K562 (cell line): ENCODE measurements around the gene HACE1.

Experiments
- DPF2 ChIP-seq: fragments of 450-650 bp; IDR thresholded peaks from 2 replicates; pipeline ENCODE4 v1.6.1; 2016
- FOXK1 ChIP-seq: sonication (generic); formaldehyde crosslinking; IDR thresholded peaks from 2 replicates; pipeline ENCODE4 v1.8.0; 2022; ENCODE audit warnings: missing genetic modification reagents, mild to moderate bottlenecking, borderline replicate concordance
- HMG20B ChIP-seq: fragments of 250-450 bp; sonication (Bioruptor Pico); IDR thresholded peaks from 2 replicates; pipeline ENCODE4 v1.5.0; 2021; ENCODE audit warnings: mild to moderate bottlenecking
- JUND ChIP-seq, 2 experiments: IDR thresholded peaks; 2 replicates in 1 of 2; 3 replicates in 1 of 2; pipeline ENCODE4 v1.6.1; 2011; ENCODE audit warnings: borderline replicate concordance in 2 of 2, low read depth in 2 of 2, low read length in 2 of 2, improper control_type of control experiment in 1 of 2, missing biosample characterization in 1 of 2, missing genetic modification characterization in 1 of 2, missing genetic modification reagents in 1 of 2
- L3MBTL2 ChIP-seq: fragments of 450-650 bp; IDR thresholded peaks from 2 replicates; pipeline ENCODE4 v1.6.1; 2016; ENCODE audit warnings: mild to moderate bottlenecking, moderate library complexity
- POLR2AphosphoS2 ChIP-seq: IDR thresholded peaks from 2 replicates; pipeline ENCODE4 v1.6.1; 2012; ENCODE audit warnings: low read length, improper control_type of control experiment
- PTTG1 ChIP-seq: fragments of 450-650 bp; IDR thresholded peaks from 2 replicates; pipeline ENCODE4 v1.6.1; 2016; ENCODE audit warnings: low read depth, mild to moderate bottlenecking, missing genetic modification characterization, missing compliant biosample characterization
- RAD21 ChIP-seq, 2 experiments: fragments of 250-450 bp in 1 of 2; fragments of 450-650 bp in 1 of 2; sonication (Bioruptor Pico) in 1 of 2; formaldehyde crosslinking in 1 of 2; IDR thresholded peaks in 1 of 2; conservative IDR thresholded peaks in 1 of 2; 2 replicates each; pipeline versions ENCODE4 v1.4.0 to v1.8.0; 2020 to 2022; ENCODE audit warnings: mild to moderate bottlenecking in 2 of 2, moderate library complexity in 1 of 2
- U2AF1 ChIP-seq: fragments of 200-400 bp; formaldehyde crosslinking; optimal IDR thresholded peaks from 2 replicates; pipeline ENCODE3; 2017; ENCODE audit warnings: mild to moderate bottlenecking, low read depth, low read length, moderate library complexity
- ZFP36 ChIP-seq: fragments of 150-350 bp; IDR thresholded peaks from 2 replicates; pipeline ENCODE4 v1.6.1; 2018; ENCODE audit warnings: low read length, low read depth; ENCODE audit not compliant: partially characterized antibody
- ZNF408 ChIP-seq: fragments of 250-450 bp; sonication (Bioruptor Pico); IDR thresholded peaks from 2 replicates; pipeline ENCODE4 v1.4.0; 2020; ENCODE audit warnings: low read depth, mild to moderate bottlenecking, moderate library complexity
- TF ChIP-seq, protein P1 (sequence below): sonication (generic); formaldehyde crosslinking; IDR thresholded peaks from 2 replicates; pipeline ENCODE4 v1.8.0; 2022; ENCODE audit warnings: missing genetic modification reagents, mild to moderate bottlenecking, borderline replicate concordance
- TF ChIP-seq, protein P2 (sequence below): sonication (generic); formaldehyde crosslinking; IDR thresholded peaks from 2 replicates; pipeline ENCODE4 v1.8.1; 2023; ENCODE audit warnings: mild to moderate bottlenecking, missing genetic modification reagents

DNA sequence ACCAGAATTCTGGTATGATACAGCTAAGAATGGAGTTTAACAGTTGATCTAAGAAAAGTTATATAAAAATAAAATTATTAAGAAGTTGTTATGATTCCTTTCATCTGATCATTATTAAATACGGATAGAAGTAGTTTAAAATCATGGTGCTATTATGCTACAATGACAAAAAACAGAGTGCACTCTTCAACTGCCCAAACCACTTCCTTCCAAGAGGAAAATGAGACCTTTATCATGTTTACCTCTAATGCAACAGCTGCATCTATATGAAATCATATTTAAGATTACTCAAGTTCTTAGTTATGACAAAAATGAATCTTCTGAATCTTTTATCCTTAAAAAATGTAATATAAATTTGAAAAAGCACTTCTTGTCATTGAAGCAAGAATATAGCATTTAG is 31.2 kb downstream of the HACE1 start:
- TF ChIP-seq RAD21 (CRISPR knock-in tag; conservative IDR thresholded peaks at IDR 0.05 in 1 of 2, IDR thresholded peaks at IDR 0.05 in 1 of 2), result no peak
- TF ChIP-seq, protein P1, sequence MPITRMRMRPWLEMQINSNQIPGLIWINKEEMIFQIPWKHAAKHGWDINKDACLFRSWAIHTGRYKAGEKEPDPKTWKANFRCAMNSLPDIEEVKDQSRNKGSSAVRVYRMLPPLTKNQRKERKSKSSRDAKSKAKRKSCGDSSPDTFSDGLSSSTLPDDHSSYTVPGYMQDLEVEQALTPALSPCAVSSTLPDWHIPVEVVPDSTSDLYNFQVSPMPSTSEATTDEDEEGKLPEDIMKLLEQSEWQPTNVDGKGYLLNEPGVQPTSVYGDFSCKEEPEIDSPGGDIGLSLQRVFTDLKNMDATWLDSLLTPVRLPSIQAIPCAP, result no peak
- no peak for TF ChIP-seq DPF2
- no peak for TF ChIP-seq PTTG1 (tag)
- TF ChIP-seq, protein P2, sequence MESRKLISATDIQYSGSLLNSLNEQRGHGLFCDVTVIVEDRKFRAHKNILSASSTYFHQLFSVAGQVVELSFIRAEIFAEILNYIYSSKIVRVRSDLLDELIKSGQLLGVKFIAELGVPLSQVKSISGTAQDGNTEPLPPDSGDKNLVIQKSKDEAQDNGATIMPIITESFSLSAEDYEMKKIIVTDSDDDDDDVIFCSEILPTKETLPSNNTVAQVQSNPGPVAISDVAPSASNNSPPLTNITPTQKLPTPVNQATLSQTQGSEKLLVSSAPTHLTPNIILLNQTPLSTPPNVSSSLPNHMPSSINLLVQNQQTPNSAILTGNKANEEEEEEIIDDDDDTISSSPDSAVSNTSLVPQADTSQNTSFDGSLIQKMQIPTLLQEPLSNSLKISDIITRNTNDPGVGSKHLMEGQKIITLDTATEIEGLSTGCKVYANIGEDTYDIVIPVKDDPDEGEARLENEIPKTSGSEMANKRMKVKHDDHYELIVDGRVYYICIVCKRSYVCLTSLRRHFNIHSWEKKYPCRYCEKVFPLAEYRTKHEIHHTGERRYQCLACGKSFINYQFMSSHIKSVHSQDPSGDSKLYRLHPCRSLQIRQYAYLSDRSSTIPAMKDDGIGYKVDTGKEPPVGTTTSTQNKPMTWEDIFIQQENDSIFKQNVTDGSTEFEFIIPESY (CRISPR knock-in tag), result no peak
- TF ChIP-seq JUND (IDR thresholded peaks at IDR 0.05; ENCODE audit: borderline replicate concordance, low read depth, low read length), result no peak
- no peak for TF ChIP-seq JUND (tag; IDR thresholded peaks at IDR 0.05; ENCODE audit: borderline replicate concordance, low read depth, low read length)
- TF ChIP-seq HMG20B, result no peak
- TF ChIP-seq U2AF1, result no peak
- no peak for TF ChIP-seq ZFP36
- TF ChIP-seq POLR2AphosphoS2, result no peak
- TF ChIP-seq L3MBTL2, result no peak
- no peak for TF ChIP-seq FOXK1
- TF ChIP-seq ZNF408 (CRISPR knock-in tag), result no peak
